OCI-LY7 (cell line): ENCODE results near the gene MSN. TPM values are rescaled to one million over a fixed set of nuclear protein-coding genes. Genes with fewer than 3 reads are reported as not detected.

Experiments used
- BruUV-seq: library from RNA; stranded (reverse); fragments of 400-500 nt; replicated peaks from 2 replicates; lab custom pipeline; 2021; lab: Mats Ljungman, UMichigan
- CTCF ChIA-PET: fragments of 300-600 bp; sonication (Branson Sonifier 250); formaldehyde crosslinking; loops from one replicate; lab custom pipeline; 2022; ENCODE audit warnings: antibody characterized with exemption; ENCODE audit not compliant: unreplicated experiment; lab: Charles Lee
- POLR2A ChIA-PET: fragments of 300-600 bp; sonication (Branson Sonifier 250); formaldehyde crosslinking; loops from one replicate; lab custom pipeline; 2022; ENCODE audit warnings: antibody characterized with exemption; lab: Charles Lee
- DNase-seq: peaks from one replicate; pipeline ENCODE4 v3.0.0-alpha.2; 2015; ENCODE audit warnings: low spot score
- H2AFZ ChIP-seq: fragments of 200-600 bp; sonication (generic), shearing (Covaris generic); 2 replicates; pipeline ENCODE4 v1.6.1; 2014; ENCODE audit warnings: mild to moderate bottlenecking, antibody characterized with exemption, low read length, moderate library complexity
- H3K27ac ChIP-seq: fragments of 200-600 bp; sonication (generic); 2 replicates; pipeline ENCODE4 v1.5.1; 2014; ENCODE audit warnings: mixed run types, low read depth, mild to moderate bottlenecking, moderate library complexity, low read length, inconsistent platforms; ENCODE audit not compliant: poor library complexity, severe bottlenecking
- H3K36me3 ChIP-seq: fragments of 200-600 bp; sonication (generic); 2 replicates; pipeline ENCODE4 v1.6.1; 2014; ENCODE audit warnings: mild to moderate bottlenecking, antibody characterized with exemption, low read length, moderate library complexity, mixed read lengths; ENCODE audit not compliant: insufficient read depth
- H3K4me1 ChIP-seq: fragments of 200-600 bp; sonication (generic); 2 replicates; pipeline ENCODE4 v1.5.1; 2014; ENCODE audit warnings: mild to moderate bottlenecking, low read length; ENCODE audit not compliant: insufficient read depth, poor library complexity, severe bottlenecking
- H3K4me2 ChIP-seq: fragments of 200-600 bp; sonication (generic); 2 replicates; pipeline ENCODE4 v1.6.1; 2014; ENCODE audit warnings: mild to moderate bottlenecking, low read length
- H3K4me3 ChIP-seq: fragments of 200-600 bp; sonication (generic); 2 replicates; pipeline ENCODE4 v1.5.1; 2014; ENCODE audit warnings: mild to moderate bottlenecking, low read depth, low read length; ENCODE audit not compliant: poor library complexity, severe bottlenecking
- H3K79me2 ChIP-seq: fragments of 200-600 bp; sonication (generic); 2 replicates; pipeline ENCODE4 v1.6.1; 2016; ENCODE audit warnings: low read depth, mild to moderate bottlenecking, low read length, moderate library complexity, mixed read lengths; ENCODE audit not compliant: insufficient read depth
- H3K9me2 ChIP-seq: fragments of 200-600 bp; sonication (generic); 2 replicates; pipeline ENCODE4 v1.6.1; 2016; ENCODE audit warnings: mild to moderate bottlenecking, low read length, mixed read lengths; ENCODE audit not compliant: insufficient read depth
- H3K9me3 ChIP-seq: fragments of 200-600 bp; sonication (generic); 2 replicates; pipeline ENCODE4 v1.6.1; 2014; ENCODE audit warnings: mild to moderate bottlenecking, mixed run types, low read length, mixed read lengths
- H4K20me1 ChIP-seq: fragments of 200-600 bp; sonication (generic); 2 replicates; pipeline ENCODE4 v1.6.1; 2014; ENCODE audit warnings: mild to moderate bottlenecking, antibody characterized with exemption, low read length, moderate library complexity, mixed read lengths; ENCODE audit not compliant: insufficient read depth
- EZH2phosphoT487 ChIP-seq: fragments of 200-600 bp; sonication (generic); IDR thresholded peaks from 2 replicates; pipeline ENCODE4 v1.6.1; 2018; ENCODE audit warnings: low read depth, borderline replicate concordance, mild to moderate bottlenecking, mixed run types, antibody characterized with exemption, low read length, moderate library complexity, mixed read lengths
- intact Hi-C: fragments of 100-400 bp; cut with micrococcal nuclease; formaldehyde crosslinking; loops from one replicate; pipeline ENCODE4 v1.10.0; 2022; ENCODE audit not compliant: unreplicated experiment
- total RNA-seq, 2 experiments: library from RNA; depleted of rRNA in 1 of 2; stranded (reverse); fragments of >200 nt in 1 of 2; shearing (Covaris generic) in 1 of 2; gene quantifications; 2 replicates each; pipeline ENCODE4 v1.2.3, GENCODE V29; 2014 to 2022
- TF ChIP-seq, protein P1 (sequence below): fragments of 200-600 bp; sonication (generic); conservative IDR thresholded peaks from 2 replicates; pipeline ENCODE4 v1.5.1; 2014; ENCODE audit warnings: mild to moderate bottlenecking, antibody characterized with exemption, low read length, moderate library complexity, mixed read lengths

Gene MSN
- total RNA-seq, 2 experiments from 2014 or later, result 95.8 to 143 TPM

DNA sequence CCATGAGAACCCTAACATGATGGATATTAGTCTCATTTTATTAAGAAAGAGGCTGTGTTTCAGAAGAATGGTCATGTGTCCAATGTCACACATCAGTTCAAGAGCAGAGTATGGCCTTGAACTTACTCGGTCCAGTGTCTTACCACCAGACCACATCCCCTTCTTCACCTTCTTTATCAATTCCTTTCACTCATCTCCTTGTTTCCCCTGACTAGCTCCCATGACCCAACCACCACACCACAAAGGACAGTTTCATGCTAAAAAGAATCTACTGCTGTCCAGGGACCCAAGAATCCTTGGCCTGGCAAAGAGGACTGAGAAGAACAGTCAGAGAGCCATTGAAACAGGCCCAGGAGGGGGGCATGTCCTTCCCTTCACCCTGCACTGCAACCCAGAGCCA is 33.6 kb upstream of the MSN start:
- no peaks in the 10 kb centered on the region for H3K36me3 ChIP-seq
- ChIA-PET CTCF (no interaction called here), POLR2A (no interaction called here)
- no peak overlapping the region for H3K4me2 ChIP-seq
- H3K27ac ChIP-seq, result no peak overlapping the region
- TF ChIP-seq, protein P1, sequence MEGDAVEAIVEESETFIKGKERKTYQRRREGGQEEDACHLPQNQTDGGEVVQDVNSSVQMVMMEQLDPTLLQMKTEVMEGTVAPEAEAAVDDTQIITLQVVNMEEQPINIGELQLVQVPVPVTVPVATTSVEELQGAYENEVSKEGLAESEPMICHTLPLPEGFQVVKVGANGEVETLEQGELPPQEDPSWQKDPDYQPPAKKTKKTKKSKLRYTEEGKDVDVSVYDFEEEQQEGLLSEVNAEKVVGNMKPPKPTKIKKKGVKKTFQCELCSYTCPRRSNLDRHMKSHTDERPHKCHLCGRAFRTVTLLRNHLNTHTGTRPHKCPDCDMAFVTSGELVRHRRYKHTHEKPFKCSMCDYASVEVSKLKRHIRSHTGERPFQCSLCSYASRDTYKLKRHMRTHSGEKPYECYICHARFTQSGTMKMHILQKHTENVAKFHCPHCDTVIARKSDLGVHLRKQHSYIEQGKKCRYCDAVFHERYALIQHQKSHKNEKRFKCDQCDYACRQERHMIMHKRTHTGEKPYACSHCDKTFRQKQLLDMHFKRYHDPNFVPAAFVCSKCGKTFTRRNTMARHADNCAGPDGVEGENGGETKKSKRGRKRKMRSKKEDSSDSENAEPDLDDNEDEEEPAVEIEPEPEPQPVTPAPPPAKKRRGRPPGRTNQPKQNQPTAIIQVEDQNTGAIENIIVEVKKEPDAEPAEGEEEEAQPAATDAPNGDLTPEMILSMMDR, result no peak
- no peak for TF ChIP-seq EZH2phosphoT487
- H4K20me1 ChIP-seq, result no peaks in the 10 kb centered on the region
- no peaks in the 10 kb centered on the region for H3K4me1 ChIP-seq
- no peaks in the 10 kb centered on the region for H3K9me2 ChIP-seq
- intact Hi-C loops, result no loop called here
- H3K9me3 ChIP-seq, result no peaks in the 10 kb centered on the region
- no peak overlapping the region for H3K4me3 ChIP-seq
- no peak overlapping the region for H2AFZ ChIP-seq
- BruUV-seq, result no TSS peak
- H3K79me2 ChIP-seq, result no peaks in the 10 kb centered on the region
- DNase-seq, result no peak

DNA sequence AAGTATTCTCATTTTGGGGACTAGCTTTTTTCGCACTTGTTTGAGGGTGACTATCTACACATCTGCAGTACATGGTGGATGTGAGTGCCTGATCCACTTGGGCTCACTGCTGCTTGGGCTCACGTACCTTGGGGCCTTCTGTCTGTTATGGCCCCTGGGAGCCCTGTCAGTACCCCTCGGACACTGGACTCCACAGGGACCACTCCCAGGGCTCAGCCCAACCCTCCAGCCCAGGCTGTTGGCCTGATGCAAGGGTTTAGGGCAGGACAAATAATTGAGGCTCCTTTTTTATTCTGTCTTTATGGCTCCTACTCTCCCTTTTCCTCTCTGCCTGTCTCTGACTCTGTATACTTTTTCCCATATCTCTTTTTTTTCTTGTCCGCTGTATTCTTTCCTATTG is 32.7 kb upstream of the MSN start:
- no TSS peak for BruUV-seq
- TF ChIP-seq EZH2phosphoT487, result no peak
- TF ChIP-seq, protein P1, result no peak
- Histone ChIP-seq H4K20me1 (no peaks in the 10 kb centered on the region), H3K79me2 (no peaks in the 10 kb centered on the region), H3K4me3 (no peak overlapping the region), H3K4me1 (no peaks in the 10 kb centered on the region), H3K27ac (no peak overlapping the region), H3K9me3 (no peaks in the 10 kb centered on the region), H3K9me2 (no peaks in the 10 kb centered on the region), H2AFZ (no peak overlapping the region), H3K36me3 (no peaks in the 10 kb centered on the region), H3K4me2 (no peak overlapping the region)
- no peak for DNase-seq
- ChIA-PET POLR2A (no interaction called here), CTCF (no interaction called here)
- intact Hi-C loops, result no loop called here

DNA sequence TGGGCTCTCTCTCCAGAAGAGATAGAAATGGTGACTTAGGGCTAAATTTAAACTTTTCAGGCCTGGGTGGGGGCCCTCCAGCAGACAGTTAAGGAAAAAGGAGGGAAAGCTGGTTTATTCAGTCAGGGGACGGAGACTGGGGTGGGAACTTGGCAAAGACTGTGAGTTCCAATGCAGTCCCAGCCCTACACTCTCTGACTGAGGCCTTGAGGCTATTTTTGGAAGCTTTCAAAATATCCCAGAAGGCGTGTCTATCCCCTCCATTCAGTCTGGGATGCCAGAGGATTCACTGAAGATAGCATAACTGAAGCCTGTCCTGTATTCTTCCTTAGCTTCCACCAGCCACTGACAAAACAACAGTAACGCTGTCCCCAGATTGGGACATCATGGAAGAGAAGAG is 32.1 kb upstream of the MSN start:
- Histone ChIP-seq H3K4me1 (no peaks in the 10 kb centered on the region), H3K4me3 (no peak overlapping the region), H4K20me1 (no peaks in the 10 kb centered on the region), H3K9me2 (no peaks in the 10 kb centered on the region), H3K27ac (no peak overlapping the region), H3K4me2 (no peak overlapping the region), H3K79me2 (no peaks in the 10 kb centered on the region), H3K36me3 (no peaks in the 10 kb centered on the region), H2AFZ (no peak overlapping the region), H3K9me3 (no peaks in the 10 kb centered on the region)
- TF ChIP-seq, protein P1, result no peak
- no peak for TF ChIP-seq EZH2phosphoT487
- BruUV-seq, result no TSS peak
- intact Hi-C loops, result no loop called here
- POLR2A ChIA-PET, result no interaction called here
- CTCF ChIA-PET, result interaction anchor here (0.6 kb wide), 1 partner anchor 102 kb away, joined by 4 read pairs; no protein-coding TSS in a partner anchor
- DNase-seq, result no peak
